ENCODE data around the gene NKX1-1. TPM values are rescaled to one million over a fixed set of nuclear protein-coding genes. Genes with fewer than 3 reads are reported as not detected.

The NKX1-1 gene
- total and polyA plus RNA-seq, 2 experiments from 2014 or later = not detected

DNA sequence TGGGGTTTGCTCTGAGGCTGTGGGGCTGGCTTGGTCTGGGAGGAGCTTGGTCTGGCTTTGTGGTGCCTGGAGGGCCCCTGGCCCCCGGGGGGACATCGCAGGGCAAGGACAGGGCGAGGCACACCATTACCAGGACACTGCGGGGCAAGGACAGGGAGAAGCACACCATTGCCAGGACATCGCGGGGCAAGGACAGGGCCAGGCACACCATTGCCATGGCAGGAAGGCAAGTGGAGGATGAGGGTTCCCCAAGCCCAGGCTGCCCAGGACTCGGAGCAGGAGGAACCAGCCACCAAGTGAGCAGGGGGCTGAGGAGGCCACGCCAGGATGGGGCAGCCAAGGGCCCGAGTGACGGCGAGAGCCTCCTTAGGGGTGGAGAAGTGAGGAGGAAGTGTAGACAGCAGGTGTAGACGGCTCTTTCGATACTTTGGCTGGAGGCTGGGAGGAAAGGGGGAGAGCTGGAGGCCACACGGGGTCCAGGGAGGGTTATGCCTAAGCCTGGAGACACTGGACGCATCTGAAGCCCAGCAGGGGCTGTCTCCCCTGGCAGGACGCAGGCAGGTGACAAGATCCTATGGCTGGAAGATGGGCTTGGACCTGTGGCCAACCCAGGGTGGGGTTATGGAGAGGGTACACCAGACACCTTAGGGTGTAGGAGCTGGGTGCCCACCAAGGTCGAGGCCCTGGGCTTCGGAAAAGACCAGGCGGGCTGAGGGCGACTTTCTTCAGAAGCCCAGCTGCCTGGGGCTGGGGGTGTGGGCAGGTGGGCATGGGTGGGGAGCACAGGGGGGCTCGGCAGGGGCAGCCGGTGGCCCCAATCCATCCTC lies 7.3 kb downstream of the NKX1-1 start:
- Histone ChIP-seq H3K4me3 (no peak overlapping the region), H3K4me2 (no peak overlapping the region), H2AFZ (no peak overlapping the region), H3K9me2 (ENCODE audit: insufficient read depth) (no peaks in the 10 kb centered on the region), H3K36me3 (ENCODE audit: insufficient read depth) (no peaks in the 10 kb centered on the region), H3K27ac (ENCODE audit: low read depth) (no peak overlapping the region), H4K20me1 (replicated peaks; ENCODE audit: insufficient read depth) (no peaks in the 10 kb centered on the region; the same call in 1 of the 2 replicates), H3K4me1 (ENCODE audit: insufficient read depth) (no peaks in the 10 kb centered on the region), H3K27me3 (ENCODE audit: insufficient read depth) (peaks cover 35% of the 10 kb centered on the region), H3K79me2 (replicated peaks; ENCODE audit: insufficient read depth) (no peaks in the 10 kb centered on the region), H3F3A (replicated peaks; ENCODE audit: low read depth) (no peaks in the 10 kb centered on the region)
- TF ChIP-seq, protein P1, sequence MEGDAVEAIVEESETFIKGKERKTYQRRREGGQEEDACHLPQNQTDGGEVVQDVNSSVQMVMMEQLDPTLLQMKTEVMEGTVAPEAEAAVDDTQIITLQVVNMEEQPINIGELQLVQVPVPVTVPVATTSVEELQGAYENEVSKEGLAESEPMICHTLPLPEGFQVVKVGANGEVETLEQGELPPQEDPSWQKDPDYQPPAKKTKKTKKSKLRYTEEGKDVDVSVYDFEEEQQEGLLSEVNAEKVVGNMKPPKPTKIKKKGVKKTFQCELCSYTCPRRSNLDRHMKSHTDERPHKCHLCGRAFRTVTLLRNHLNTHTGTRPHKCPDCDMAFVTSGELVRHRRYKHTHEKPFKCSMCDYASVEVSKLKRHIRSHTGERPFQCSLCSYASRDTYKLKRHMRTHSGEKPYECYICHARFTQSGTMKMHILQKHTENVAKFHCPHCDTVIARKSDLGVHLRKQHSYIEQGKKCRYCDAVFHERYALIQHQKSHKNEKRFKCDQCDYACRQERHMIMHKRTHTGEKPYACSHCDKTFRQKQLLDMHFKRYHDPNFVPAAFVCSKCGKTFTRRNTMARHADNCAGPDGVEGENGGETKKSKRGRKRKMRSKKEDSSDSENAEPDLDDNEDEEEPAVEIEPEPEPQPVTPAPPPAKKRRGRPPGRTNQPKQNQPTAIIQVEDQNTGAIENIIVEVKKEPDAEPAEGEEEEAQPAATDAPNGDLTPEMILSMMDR (conservative IDR thresholded peaks at IDR 0.05; ENCODE audit: low read depth in 2 of 2) = no peak
- TF ChIP-seq EZH2phosphoT487 (IDR thresholded peaks at IDR 0.05; ENCODE audit: unreplicated experiment) (no peak), ZNF331 (CRISPR knock-in tag; IDR thresholded peaks at IDR 0.05; ENCODE audit: low read depth) (no peak), STAT1 (IDR thresholded peaks at IDR 0.05; ENCODE audit: unreplicated experiment) (no peak), NANOG (IDR thresholded peaks at IDR 0.05; ENCODE audit: borderline replicate concordance) (no peak), POLR2AphosphoS5 (IDR thresholded peaks at IDR 0.05; ENCODE audit: low read depth) (no peak), ZNF114 (CRISPR knock-in tag; IDR thresholded peaks at IDR 0.05) (no peak), EZH2 (IDR thresholded peaks at IDR 0.05; ENCODE audit: low read depth, unreplicated experiment) (no peak), CREB1 (CRISPR knock-in tag; IDR thresholded peaks at IDR 0.05; ENCODE audit: low read depth) (no peak), JUNB (IDR thresholded peaks at IDR 0.05; ENCODE audit: unreplicated experiment) (no peak)
- TF ChIP-seq, protein P2, sequence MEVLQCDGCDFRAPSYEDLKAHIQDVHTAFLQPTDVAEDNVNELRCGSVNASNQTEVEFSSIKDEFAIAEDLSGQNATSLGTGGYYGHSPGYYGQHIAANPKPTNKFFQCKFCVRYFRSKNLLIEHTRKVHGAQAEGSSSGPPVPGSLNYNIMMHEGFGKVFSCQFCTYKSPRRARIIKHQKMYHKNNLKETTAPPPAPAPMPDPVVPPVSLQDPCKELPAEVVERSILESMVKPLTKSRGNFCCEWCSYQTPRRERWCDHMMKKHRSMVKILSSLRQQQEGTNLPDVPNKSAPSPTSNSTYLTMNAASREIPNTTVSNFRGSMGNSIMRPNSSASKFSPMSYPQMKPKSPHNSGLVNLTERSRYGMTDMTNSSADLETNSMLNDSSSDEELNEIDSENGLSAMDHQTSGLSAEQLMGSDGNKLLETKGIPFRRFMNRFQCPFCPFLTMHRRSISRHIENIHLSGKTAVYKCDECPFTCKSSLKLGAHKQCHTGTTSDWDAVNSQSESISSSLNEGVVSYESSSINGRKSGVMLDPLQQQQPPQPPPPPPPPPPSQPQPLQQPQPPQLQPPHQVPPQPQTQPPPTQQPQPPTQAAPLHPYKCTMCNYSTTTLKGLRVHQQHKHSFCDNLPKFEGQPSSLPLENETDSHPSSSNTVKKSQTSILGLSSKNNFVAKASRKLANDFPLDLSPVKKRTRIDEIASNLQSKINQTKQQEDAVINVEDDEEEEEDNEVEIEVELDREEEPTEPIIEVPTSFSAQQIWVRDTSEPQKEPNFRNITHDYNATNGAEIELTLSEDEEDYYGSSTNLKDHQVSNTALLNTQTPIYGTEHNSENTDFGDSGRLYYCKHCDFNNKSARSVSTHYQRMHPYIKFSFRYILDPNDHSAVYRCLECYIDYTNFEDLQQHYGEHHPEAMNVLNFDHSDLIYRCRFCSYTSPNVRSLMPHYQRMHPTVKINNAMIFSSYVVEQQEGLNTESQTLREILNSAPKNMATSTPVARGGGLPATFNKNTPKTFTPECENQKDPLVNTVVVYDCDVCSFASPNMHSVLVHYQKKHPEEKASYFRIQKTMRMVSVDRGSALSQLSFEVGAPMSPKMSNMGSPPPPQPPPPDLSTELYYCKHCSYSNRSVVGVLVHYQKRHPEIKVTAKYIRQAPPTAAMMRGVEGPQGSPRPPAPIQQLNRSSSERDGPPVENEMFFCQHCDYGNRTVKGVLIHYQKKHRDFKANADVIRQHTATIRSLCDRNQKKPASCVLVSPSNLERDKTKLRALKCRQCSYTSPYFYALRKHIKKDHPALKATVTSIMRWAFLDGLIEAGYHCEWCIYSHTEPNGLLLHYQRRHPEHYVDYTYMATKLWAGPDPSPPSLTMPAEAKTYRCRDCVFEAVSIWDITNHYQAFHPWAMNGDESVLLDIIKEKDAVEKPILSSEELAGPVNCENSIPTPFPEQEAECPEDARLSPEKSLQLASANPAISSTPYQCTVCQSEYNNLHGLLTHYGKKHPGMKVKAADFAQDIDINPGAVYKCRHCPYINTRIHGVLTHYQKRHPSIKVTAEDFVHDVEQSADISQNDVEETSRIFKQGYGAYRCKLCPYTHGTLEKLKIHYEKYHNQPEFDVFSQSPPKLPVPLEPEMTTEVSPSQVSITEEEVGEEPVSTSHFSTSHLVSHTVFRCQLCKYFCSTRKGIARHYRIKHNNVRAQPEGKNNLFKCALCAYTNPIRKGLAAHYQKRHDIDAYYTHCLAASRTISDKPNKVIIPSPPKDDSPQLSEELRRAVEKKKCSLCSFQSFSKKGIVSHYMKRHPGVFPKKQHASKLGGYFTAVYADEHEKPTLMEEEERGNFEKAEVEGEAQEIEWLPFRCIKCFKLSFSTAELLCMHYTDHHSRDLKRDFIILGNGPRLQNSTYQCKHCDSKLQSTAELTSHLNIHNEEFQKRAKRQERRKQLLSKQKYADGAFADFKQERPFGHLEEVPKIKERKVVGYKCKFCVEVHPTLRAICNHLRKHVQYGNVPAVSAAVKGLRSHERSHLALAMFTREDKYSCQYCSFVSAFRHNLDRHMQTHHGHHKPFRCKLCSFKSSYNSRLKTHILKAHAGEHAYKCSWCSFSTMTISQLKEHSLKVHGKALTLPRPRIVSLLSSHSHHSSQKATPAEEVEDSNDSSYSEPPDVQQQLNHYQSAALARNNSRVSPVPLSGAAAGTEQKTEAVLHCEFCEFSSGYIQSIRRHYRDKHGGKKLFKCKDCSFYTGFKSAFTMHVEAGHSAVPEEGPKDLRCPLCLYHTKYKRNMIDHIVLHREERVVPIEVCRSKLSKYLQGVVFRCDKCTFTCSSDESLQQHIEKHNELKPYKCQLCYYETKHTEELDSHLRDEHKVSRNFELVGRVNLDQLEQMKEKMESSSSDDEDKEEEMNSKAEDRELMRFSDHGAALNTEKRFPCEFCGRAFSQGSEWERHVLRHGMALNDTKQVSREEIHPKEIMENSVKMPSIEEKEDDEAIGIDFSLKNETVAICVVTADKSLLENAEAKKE (CRISPR knock-in tag; IDR thresholded peaks at IDR 0.05) = no peak
- TF ChIP-seq, protein P3, sequence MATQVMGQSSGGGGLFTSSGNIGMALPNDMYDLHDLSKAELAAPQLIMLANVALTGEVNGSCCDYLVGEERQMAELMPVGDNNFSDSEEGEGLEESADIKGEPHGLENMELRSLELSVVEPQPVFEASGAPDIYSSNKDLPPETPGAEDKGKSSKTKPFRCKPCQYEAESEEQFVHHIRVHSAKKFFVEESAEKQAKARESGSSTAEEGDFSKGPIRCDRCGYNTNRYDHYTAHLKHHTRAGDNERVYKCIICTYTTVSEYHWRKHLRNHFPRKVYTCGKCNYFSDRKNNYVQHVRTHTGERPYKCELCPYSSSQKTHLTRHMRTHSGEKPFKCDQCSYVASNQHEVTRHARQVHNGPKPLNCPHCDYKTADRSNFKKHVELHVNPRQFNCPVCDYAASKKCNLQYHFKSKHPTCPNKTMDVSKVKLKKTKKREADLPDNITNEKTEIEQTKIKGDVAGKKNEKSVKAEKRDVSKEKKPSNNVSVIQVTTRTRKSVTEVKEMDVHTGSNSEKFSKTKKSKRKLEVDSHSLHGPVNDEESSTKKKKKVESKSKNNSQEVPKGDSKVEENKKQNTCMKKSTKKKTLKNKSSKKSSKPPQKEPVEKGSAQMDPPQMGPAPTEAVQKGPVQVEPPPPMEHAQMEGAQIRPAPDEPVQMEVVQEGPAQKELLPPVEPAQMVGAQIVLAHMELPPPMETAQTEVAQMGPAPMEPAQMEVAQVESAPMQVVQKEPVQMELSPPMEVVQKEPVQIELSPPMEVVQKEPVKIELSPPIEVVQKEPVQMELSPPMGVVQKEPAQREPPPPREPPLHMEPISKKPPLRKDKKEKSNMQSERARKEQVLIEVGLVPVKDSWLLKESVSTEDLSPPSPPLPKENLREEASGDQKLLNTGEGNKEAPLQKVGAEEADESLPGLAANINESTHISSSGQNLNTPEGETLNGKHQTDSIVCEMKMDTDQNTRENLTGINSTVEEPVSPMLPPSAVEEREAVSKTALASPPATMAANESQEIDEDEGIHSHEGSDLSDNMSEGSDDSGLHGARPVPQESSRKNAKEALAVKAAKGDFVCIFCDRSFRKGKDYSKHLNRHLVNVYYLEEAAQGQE (IDR thresholded peaks at IDR 0.05; ENCODE audit: unreplicated experiment) = no peak
- TF ChIP-seq, protein P4, sequence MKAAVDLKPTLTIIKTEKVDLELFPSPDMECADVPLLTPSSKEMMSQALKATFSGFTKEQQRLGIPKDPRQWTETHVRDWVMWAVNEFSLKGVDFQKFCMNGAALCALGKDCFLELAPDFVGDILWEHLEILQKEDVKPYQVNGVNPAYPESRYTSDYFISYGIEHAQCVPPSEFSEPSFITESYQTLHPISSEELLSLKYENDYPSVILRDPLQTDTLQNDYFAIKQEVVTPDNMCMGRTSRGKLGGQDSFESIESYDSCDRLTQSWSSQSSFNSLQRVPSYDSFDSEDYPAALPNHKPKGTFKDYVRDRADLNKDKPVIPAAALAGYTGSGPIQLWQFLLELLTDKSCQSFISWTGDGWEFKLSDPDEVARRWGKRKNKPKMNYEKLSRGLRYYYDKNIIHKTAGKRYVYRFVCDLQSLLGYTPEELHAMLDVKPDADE (IDR thresholded peaks at IDR 0.05) = no peak
- peaks cover 23% of the 10 kb centered on the region for H3K9me3 Mint-ChIP-seq
- H3K27ac Mint-ChIP-seq = no peak overlapping the region
- DNase-seq (ENCODE audit: low spot score) = no peak
- H3K27me3 Mint-ChIP-seq (ENCODE audit: insufficient read depth, low read depth, poor library complexity) = peaks cover 44% of the 10 kb centered on the region
- no peak overlapping the region for H3K4me3 Mint-ChIP-seq
- H3K36me3 Mint-ChIP-seq (ENCODE audit: low read depth) = peaks cover 21% of the 10 kb centered on the region
- ATAC-seq = no peak
- no peaks in the 10 kb centered on the region for H3K4me1 Mint-ChIP-seq
